Ovary (tissue), 3 donors: Measurements from ENCODE around the gene FARS2.
"Not testable (repeated sequence)": the region's sequence is repeated elsewhere in the genome, so short reads cannot be mapped to it uniquely, and the experiment has no call there.

ENCODE experiments used
- CTCF ChIP-seq, 3 donors: fragments of 450-650 bp in 2 of 3; fragments of 200-600 bp in 1 of 3; IDR thresholded peaks; one replicate each; pipeline versions ENCODE4 v1.5.1 to v1.8.0; 2016 to 2022; ENCODE audit warnings: antibody characterized with exemption in 3 of 3, mild to moderate bottlenecking in 1 of 3
- POLR2A ChIP-seq: fragments of 450-650 bp; IDR thresholded peaks from one replicate; pipeline ENCODE4 v1.6.1; 2017; ENCODE audit warnings: antibody characterized with exemption, mild to moderate bottlenecking, moderate library complexity
- donor health status: DM: no; HTN: no; CAD: no.

DNA sequence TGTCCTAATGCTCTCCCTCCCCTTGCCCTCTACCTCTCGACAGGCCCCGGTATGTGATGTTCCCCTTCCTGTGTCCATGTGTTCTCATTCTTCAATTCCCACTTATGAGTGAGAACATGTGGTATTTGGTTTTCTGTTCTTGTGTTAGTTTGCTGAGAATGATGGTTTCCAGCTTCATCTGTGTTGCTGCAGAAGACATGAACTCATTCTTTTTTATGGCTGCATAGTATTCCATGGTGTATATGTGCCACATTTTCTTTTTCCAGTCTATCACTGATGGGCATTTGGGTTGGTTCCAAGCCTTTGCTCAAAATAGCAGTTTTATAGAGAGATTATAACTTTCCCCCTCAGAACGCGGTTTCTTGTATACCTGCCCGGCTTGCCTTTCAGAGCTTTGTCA is 422.4 kb downstream of the FARS2 start:
- TF ChIP-seq CTCF (IDR thresholded peaks at IDR 0.05); POLR2A: not testable (repeated sequence)
